WTC11 (cell line): ENCODE data around the gene SH3TC2. TPM values are rescaled to one million over a fixed set of nuclear protein-coding genes. Genes with fewer than 3 reads are reported as not detected.

Source experiments
- ATAC-seq: fragments of 200-7000 bp; cut with Tn5 transposase; 2 replicates; pipeline ENCODE4 v1.10.0; 2021; ENCODE audit warnings: mild to moderate bottlenecking, moderate library complexity
- CTCF ChIA-PET: fragments of 300-600 bp; sonication (Branson Sonifier 250); formaldehyde crosslinking; loops from one replicate; lab custom pipeline; 2021; ENCODE audit warnings: antibody characterized with exemption; lab: Charles Lee
- POLR2A ChIA-PET: fragments of 350-600 bp; sonication (Branson Sonifier 250); formaldehyde crosslinking; loops from one replicate; lab custom pipeline; 2021; ENCODE audit warnings: antibody characterized with exemption; lab: Charles Lee
- DNase-seq: peaks from one replicate; pipeline ENCODE4 v3.0.0; 2021; ENCODE audit warnings: low spot score
- H3K27ac Mint-ChIP-seq: 2 replicates; pipeline ENCODE4 v1.8.0; 2021; ENCODE audit warnings: mixed read lengths
- H3K27me3 Mint-ChIP-seq: 2 replicates; pipeline ENCODE4 v1.8.0; 2021; ENCODE audit warnings: low read depth, mild to moderate bottlenecking, moderate library complexity, mixed read lengths
- H3K36me3 Mint-ChIP-seq: 2 replicates; pipeline ENCODE4 v1.8.0; 2021; ENCODE audit warnings: mixed read lengths
- H3K4me1 Mint-ChIP-seq: 2 replicates; pipeline ENCODE4 v1.8.0; 2022; ENCODE audit warnings: mixed read lengths
- H3K4me3 Mint-ChIP-seq: 2 replicates; pipeline ENCODE4 v1.8.0; 2021; ENCODE audit warnings: mild to moderate bottlenecking, moderate library complexity, mixed read lengths
- H3K9me3 Mint-ChIP-seq: 2 replicates; pipeline ENCODE4 v1.8.0; 2021; ENCODE audit warnings: mixed read lengths
- ATF6 ChIP-seq: sonication (generic); formaldehyde crosslinking; IDR thresholded peaks from 2 replicates; pipeline ENCODE4 v1.8.1; 2023; ENCODE audit warnings: mild to moderate bottlenecking, missing genetic modification reagents
- CREM ChIP-seq: sonication (generic); formaldehyde crosslinking; IDR thresholded peaks from 2 replicates; pipeline ENCODE4 v1.8.1; 2022; ENCODE audit warnings: mild to moderate bottlenecking, missing genetic modification reagents, moderate library complexity
- CTCF ChIP-seq: fragments of 200-600 bp; IDR thresholded peaks from 2 replicates; pipeline ENCODE4 v1.8.0; 2022; ENCODE audit warnings: antibody characterized with exemption
- ETV6 ChIP-seq: sonication (generic); formaldehyde crosslinking; IDR thresholded peaks from 2 replicates; pipeline ENCODE4 v1.8.1; 2022; ENCODE audit warnings: mild to moderate bottlenecking, missing genetic modification reagents
- FOXJ3 ChIP-seq: sonication (generic); formaldehyde crosslinking; IDR thresholded peaks from 2 replicates; pipeline ENCODE4 v1.9.0; 2021; ENCODE audit warnings: missing genetic modification reagents, mild to moderate bottlenecking, borderline replicate concordance
- FOXP1 ChIP-seq: sonication (generic); formaldehyde crosslinking; IDR thresholded peaks from 2 replicates; pipeline ENCODE4 v1.8.0; 2022; ENCODE audit warnings: missing genetic modification reagents, mild to moderate bottlenecking, moderate library complexity, borderline replicate concordance
- GRHL2 ChIP-seq: fragments of 250-450 bp; sonication (Bioruptor Pico); IDR thresholded peaks from 2 replicates; pipeline ENCODE4 v1.8.0; 2022; ENCODE audit warnings: mild to moderate bottlenecking, moderate library complexity; ENCODE audit not compliant: insufficient replicate concordance, severe bottlenecking
- IRF2 ChIP-seq: sonication (generic); formaldehyde crosslinking; IDR thresholded peaks from 2 replicates; pipeline ENCODE4 v1.8.0; 2022; ENCODE audit warnings: low read depth, missing genetic modification reagents, borderline replicate concordance
- MLX ChIP-seq: sonication (generic); formaldehyde crosslinking; IDR thresholded peaks from 2 replicates; pipeline ENCODE4 v1.8.1; 2023; ENCODE audit warnings: mild to moderate bottlenecking, missing genetic modification reagents, moderate library complexity
- NFATC4 ChIP-seq: fragments of 250-450 bp; sonication (Bioruptor Pico); IDR thresholded peaks from 2 replicates; pipeline ENCODE4 v1.9.0; 2021; ENCODE audit warnings: mild to moderate bottlenecking
- NFE2L1 ChIP-seq: sonication (generic); formaldehyde crosslinking; IDR thresholded peaks from 2 replicates; pipeline ENCODE4 v1.8.1; 2023; ENCODE audit warnings: missing genetic modification reagents
- NR2C2 ChIP-seq: sonication (generic); formaldehyde crosslinking; IDR thresholded peaks from 2 replicates; pipeline ENCODE4 v1.8.0; 2022; ENCODE audit warnings: mild to moderate bottlenecking, missing genetic modification reagents
- NR3C1 ChIP-seq: sonication (generic); formaldehyde crosslinking; conservative IDR thresholded peaks from 2 replicates; pipeline ENCODE4 v1.8.1; 2023; ENCODE audit warnings: low read depth, mild to moderate bottlenecking, missing genetic modification reagents
- OVOL2 ChIP-seq: fragments of 250-450 bp; sonication (Bioruptor Pico); IDR thresholded peaks from 2 replicates; pipeline ENCODE4 v1.9.0; 2021; ENCODE audit warnings: mild to moderate bottlenecking, borderline replicate concordance
- RELA ChIP-seq: sonication (generic); formaldehyde crosslinking; IDR thresholded peaks from 2 replicates; pipeline ENCODE4 v1.8.1; 2022; ENCODE audit warnings: missing genetic modification reagents, mild to moderate bottlenecking, borderline replicate concordance
- SP1 ChIP-seq: sonication (generic); formaldehyde crosslinking; conservative IDR thresholded peaks from 2 replicates; pipeline ENCODE4 v1.8.1; 2022; ENCODE audit warnings: missing genetic modification reagents
- TCF7 ChIP-seq: sonication (generic); formaldehyde crosslinking; IDR thresholded peaks from 2 replicates; pipeline ENCODE4 v1.8.0; 2022; ENCODE audit warnings: mild to moderate bottlenecking, low read depth, missing genetic modification reagents, moderate library complexity
- TEAD4 ChIP-seq: sonication (generic); formaldehyde crosslinking; IDR thresholded peaks from 2 replicates; pipeline ENCODE4 v1.8.0; 2022; ENCODE audit warnings: mild to moderate bottlenecking, missing genetic modification reagents
- ZBTB21 ChIP-seq: sonication (generic); formaldehyde crosslinking; IDR thresholded peaks from 2 replicates; pipeline ENCODE4 v1.8.1; 2023; ENCODE audit warnings: mild to moderate bottlenecking, missing genetic modification reagents, borderline replicate concordance
- ZNF396 ChIP-seq: fragments of 250-450 bp; sonication (Bioruptor Pico); IDR thresholded peaks from 2 replicates; pipeline ENCODE4 v1.8.0; 2021; ENCODE audit warnings: mild to moderate bottlenecking, moderate library complexity, borderline replicate concordance
- ZNF671 ChIP-seq: fragments of 250-450 bp; sonication (Bioruptor Pico); IDR thresholded peaks from 2 replicates; pipeline ENCODE4 v1.8.0; 2021; ENCODE audit warnings: mild to moderate bottlenecking
- total RNA-seq: library from RNA; stranded (reverse); gene quantifications from 3 replicates; pipeline ENCODE4 v1.2.3, GENCODE V29; 2021
- TF ChIP-seq, protein P1 (sequence below): sonication (generic); formaldehyde crosslinking; IDR thresholded peaks from 2 replicates; pipeline ENCODE4 v1.8.1; 2023; ENCODE audit warnings: mild to moderate bottlenecking, missing genetic modification reagents, moderate library complexity
- TF ChIP-seq, protein P2 (sequence below): fragments of 250-450 bp; sonication (Bioruptor Pico); IDR thresholded peaks from 2 replicates; pipeline ENCODE4 v1.9.0; 2021; ENCODE audit warnings: mild to moderate bottlenecking
- TF ChIP-seq, protein P3 (sequence below): sonication (generic); formaldehyde crosslinking; IDR thresholded peaks from 2 replicates; pipeline ENCODE4 v1.8.1; 2023; ENCODE audit warnings: mild to moderate bottlenecking, moderate library complexity, missing genetic modification reagents

Gene SH3TC2
- total RNA-seq, 1 experiment from 2014 or later: 0.61 TPM

DNA sequence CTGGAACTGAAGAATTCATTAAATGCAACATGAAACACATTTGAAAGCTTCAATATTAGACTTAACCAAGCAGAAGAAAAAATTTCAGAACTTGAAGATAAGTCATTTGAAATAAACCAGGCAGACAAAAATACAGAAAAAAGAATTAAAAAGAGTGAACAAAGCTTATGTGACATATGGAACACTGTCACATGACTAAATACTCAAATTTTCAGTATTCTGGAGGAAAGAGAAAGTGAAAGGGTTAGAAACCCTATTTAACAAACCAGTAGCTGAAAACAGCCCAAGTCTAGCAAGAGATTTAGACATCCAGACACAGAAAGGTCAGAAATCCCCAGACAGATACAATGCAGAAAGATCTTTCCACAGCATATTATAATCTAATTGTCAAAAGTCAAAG lies 37.1 kb upstream of the SH3TC2 start:
- peaks cover 13% of the 10 kb centered on the region; the same call in 1 of the 2 replicates for H3K27me3 Mint-ChIP-seq
- CTCF ChIA-PET: interaction anchor here (0.7 kb wide), 1 partner anchor 369 kb away, joined by 3 read pairs; no protein-coding TSS in a partner anchor
- TF ChIP-seq, protein P1, sequence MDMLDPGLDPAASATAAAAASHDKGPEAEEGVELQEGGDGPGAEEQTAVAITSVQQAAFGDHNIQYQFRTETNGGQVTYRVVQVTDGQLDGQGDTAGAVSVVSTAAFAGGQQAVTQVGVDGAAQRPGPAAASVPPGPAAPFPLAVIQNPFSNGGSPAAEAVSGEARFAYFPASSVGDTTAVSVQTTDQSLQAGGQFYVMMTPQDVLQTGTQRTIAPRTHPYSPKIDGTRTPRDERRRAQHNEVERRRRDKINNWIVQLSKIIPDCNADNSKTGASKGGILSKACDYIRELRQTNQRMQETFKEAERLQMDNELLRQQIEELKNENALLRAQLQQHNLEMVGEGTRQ: no peak
- TF ChIP-seq, protein P2, sequence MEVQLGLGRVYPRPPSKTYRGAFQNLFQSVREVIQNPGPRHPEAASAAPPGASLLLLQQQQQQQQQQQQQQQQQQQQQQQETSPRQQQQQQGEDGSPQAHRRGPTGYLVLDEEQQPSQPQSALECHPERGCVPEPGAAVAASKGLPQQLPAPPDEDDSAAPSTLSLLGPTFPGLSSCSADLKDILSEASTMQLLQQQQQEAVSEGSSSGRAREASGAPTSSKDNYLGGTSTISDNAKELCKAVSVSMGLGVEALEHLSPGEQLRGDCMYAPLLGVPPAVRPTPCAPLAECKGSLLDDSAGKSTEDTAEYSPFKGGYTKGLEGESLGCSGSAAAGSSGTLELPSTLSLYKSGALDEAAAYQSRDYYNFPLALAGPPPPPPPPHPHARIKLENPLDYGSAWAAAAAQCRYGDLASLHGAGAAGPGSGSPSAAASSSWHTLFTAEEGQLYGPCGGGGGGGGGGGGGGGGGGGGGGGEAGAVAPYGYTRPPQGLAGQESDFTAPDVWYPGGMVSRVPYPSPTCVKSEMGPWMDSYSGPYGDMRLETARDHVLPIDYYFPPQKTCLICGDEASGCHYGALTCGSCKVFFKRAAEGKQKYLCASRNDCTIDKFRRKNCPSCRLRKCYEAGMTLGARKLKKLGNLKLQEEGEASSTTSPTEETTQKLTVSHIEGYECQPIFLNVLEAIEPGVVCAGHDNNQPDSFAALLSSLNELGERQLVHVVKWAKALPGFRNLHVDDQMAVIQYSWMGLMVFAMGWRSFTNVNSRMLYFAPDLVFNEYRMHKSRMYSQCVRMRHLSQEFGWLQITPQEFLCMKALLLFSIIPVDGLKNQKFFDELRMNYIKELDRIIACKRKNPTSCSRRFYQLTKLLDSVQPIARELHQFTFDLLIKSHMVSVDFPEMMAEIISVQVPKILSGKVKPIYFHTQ (CRISPR knock-in tag): no peak
- TF ChIP-seq NR3C1 (CRISPR knock-in tag): no peak
- no peak for TF ChIP-seq NR2C2 (CRISPR knock-in tag)
- no peak for TF ChIP-seq OVOL2 (CRISPR knock-in tag)
- no peak for TF ChIP-seq GRHL2 (CRISPR knock-in tag)
- no peak for TF ChIP-seq NFE2L1 (CRISPR knock-in tag)
- TF ChIP-seq, all 79 proteins: peak for 0

DNA sequence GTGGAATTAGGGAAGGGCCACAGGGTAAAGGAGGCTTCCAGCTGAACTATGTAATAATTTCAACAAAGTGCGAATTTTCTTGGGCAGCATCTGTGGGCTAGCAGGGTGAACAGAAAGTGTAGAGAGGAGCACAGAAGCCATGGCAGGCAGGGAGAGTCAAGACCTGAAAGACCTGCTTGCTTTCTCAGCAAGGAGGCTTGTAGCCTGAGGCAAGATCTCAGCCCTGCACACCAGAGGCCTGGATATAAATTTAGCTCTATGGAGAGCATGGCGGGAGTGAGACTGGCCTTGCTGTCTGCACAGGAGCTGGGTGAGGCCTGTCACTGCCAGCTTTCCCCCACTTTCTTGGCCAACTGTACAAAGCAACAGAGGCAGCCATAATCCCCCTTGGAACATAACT lies 32.1 kb upstream of the SH3TC2 start:
- DNase-seq (no peak), ATAC-seq (no peak)
- no peak overlapping the region for H3K27ac Mint-ChIP-seq
- H3K4me1 Mint-ChIP-seq: no peaks in the 10 kb centered on the region
- H3K4me3 Mint-ChIP-seq: no peak overlapping the region
- ChIA-PET CTCF (interaction anchor here (1.0 kb wide), 1 partner anchor 20 kb away, joined by 3 read pairs; no protein-coding TSS in a partner anchor), POLR2A (no interaction called here)
- peaks cover 52% of the 10 kb centered on the region for H3K9me3 Mint-ChIP-seq
- peaks cover 8% of the 10 kb centered on the region for H3K27me3 Mint-ChIP-seq
- H3K36me3 Mint-ChIP-seq: peaks cover 3% of the 10 kb centered on the region
- TF ChIP-seq ETV6 (CRISPR knock-in tag) (no peak), IRF2 (no peak), RELA (CRISPR knock-in tag) (no peak), ZNF671 (CRISPR knock-in tag) (no peak), SP1 (no peak), CREM (CRISPR knock-in tag) (no peak), MLX (no peak), ZNF396 (CRISPR knock-in tag) (no peak), TCF7 (no peak), CTCF (no peak), FOXP1 (CRISPR knock-in tag) (no peak), FOXJ3 (CRISPR knock-in tag) (no peak), TEAD4 (CRISPR knock-in tag) (no peak), NFATC4 (CRISPR knock-in tag) (no peak), ZBTB21 (no peak), ATF6 (CRISPR knock-in tag) (no peak)
- TF ChIP-seq, protein P3, sequence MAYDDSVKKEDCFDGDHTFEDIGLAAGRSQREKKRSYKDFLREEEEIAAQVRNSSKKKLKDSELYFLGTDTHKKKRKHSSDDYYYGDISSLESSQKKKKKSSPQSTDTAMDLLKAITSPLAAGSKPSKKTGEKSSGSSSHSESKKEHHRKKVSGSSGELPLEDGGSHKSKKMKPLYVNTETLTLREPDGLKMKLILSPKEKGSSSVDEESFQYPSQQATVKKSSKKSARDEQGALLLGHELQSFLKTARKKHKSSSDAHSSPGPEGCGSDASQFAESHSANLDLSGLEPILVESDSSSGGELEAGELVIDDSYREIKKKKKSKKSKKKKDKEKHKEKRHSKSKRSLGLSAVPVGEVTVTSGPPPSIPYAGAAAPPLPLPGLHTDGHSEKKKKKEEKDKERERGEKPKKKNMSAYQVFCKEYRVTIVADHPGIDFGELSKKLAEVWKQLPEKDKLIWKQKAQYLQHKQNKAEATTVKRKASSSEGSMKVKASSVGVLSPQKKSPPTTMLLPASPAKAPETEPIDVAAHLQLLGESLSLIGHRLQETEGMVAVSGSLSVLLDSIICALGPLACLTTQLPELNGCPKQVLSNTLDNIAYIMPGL (CRISPR knock-in tag): no peak

More for the DNA sequence above, 37.1 kb upstream of the SH3TC2 start:
- Mint-ChIP-seq H3K27ac (no peak overlapping the region), H3K9me3 (peaks cover 46% of the 10 kb centered on the region), H3K36me3 (peaks cover 3% of the 10 kb centered on the region), H3K4me3 (no peak overlapping the region), H3K4me1 (no peaks in the 10 kb centered on the region)
- DNase-seq (no peak), ATAC-seq (no peak)
- POLR2A ChIA-PET: no interaction called here
